Measurements from ENCODE around the gene VAT1L. TPM values are rescaled to one million over a fixed set of nuclear protein-coding genes. Genes with fewer than 3 reads are reported as not detected.

The VAT1L gene
- total RNA-seq = 0.23 TPM

GRCh38 chr16:77788181-77789084 is at the start of gene VAT1L:
Gene VAT1L, plus strand, starts transcription at chr16:77788564. Its CDS starts 119 bp downstream, at chr16:77788683.
- DNase-seq (ENCODE audit: low spot score) (no peak), ATAC-seq (peak; percentile 81)

GRCh38 chr16:77738706-77739558 is 49.4 kb upstream of the VAT1L start:
- ATAC-seq (no peak), DNase-seq (ENCODE audit: low spot score) (no peak)

GRCh38 chr16:77739559-77739892 is 48.8 kb upstream of the VAT1L start:
- no peak for DNase-seq (ENCODE audit: low spot score)
- no peak for ATAC-seq

- no peak for DNase-seq (ENCODE audit: low spot score)
- no peak for ATAC-seq
Measured at GRCh38 chr16:77744141-77744540, 44.2 kb upstream of the VAT1L start.

GRCh38 chr16:77745972-77746371 is 42.4 kb upstream of the VAT1L start:
- DNase-seq (ENCODE audit: low spot score) = no peak
- no peak for ATAC-seq

GRCh38 chr16:77748421-77749005 is 39.9 kb upstream of the VAT1L start:
- no peak for DNase-seq (ENCODE audit: low spot score)
- no peak for ATAC-seq

GRCh38 chr16:77749415-77749814 is 38.9 kb upstream of the VAT1L start:
- peak; percentile 92 for ATAC-seq
- DNase-seq (ENCODE audit: low spot score) = no peak

- DNase-seq (ENCODE audit: low spot score) (no peak), ATAC-seq (no peak)
Measured at GRCh38 chr16:77758046-77758445, 30.3 kb upstream of the VAT1L start.

GRCh38 chr16:77758508-77758907 is 29.9 kb upstream of the VAT1L start:
- DNase-seq (ENCODE audit: low spot score) = no peak
- ATAC-seq = no peak

- ATAC-seq (no peak), DNase-seq (ENCODE audit: low spot score) (no peak)
Measured at GRCh38 chr16:77759201-77759600, 29.2 kb upstream of the VAT1L start.

- ATAC-seq (no peak), DNase-seq (ENCODE audit: low spot score) (no peak)
Measured at GRCh38 chr16:77759821-77760220, 28.5 kb upstream of the VAT1L start.

- DNase-seq (ENCODE audit: low spot score) (no peak), ATAC-seq (no peak)
Measured at GRCh38 chr16:77760800-77761199, 27.6 kb upstream of the VAT1L start.

- DNase-seq (ENCODE audit: low spot score) (no peak), ATAC-seq (no peak)
Measured at GRCh38 chr16:77761204-77761603, 27.2 kb upstream of the VAT1L start.

GRCh38 chr16:77762262-77762661 is 26.1 kb upstream of the VAT1L start:
- no peak for DNase-seq (ENCODE audit: low spot score)

GRCh38 chr16:77763994-77764393 is 24.4 kb upstream of the VAT1L start:
- no peak for DNase-seq (ENCODE audit: low spot score)
- ATAC-seq = no peak

More at GRCh38 chr16:77762262-77762661, 26.1 kb upstream of the VAT1L start:
- no peak for ATAC-seq

GRCh38 chr16:77767211-77767610 is 21.2 kb upstream of the VAT1L start:
- DNase-seq (ENCODE audit: low spot score) = no peak
- no peak for ATAC-seq

- ATAC-seq = no peak
- no peak for DNase-seq (ENCODE audit: low spot score)
Measured at GRCh38 chr16:77767826-77768225, 20.5 kb upstream of the VAT1L start.

GRCh38 chr16:77775911-77776909 is 12.2 kb upstream of the VAT1L start:
- peak; percentile 83 for DNase-seq (ENCODE audit: low spot score)
- peak; percentile 87 for ATAC-seq

- no peak for DNase-seq (ENCODE audit: low spot score)
- peak; percentile 10 for ATAC-seq
Measured at GRCh38 chr16:77777745-77778144, 10.6 kb upstream of the VAT1L start.

- no peak for ATAC-seq
- no peak for DNase-seq (ENCODE audit: low spot score)
Measured at GRCh38 chr16:77780378-77780837, 8.0 kb upstream of the VAT1L start.

Measured in left lobe of liver (tissue), 2 donors.